ENCODE measurements around the gene COX8A.

DNA sequence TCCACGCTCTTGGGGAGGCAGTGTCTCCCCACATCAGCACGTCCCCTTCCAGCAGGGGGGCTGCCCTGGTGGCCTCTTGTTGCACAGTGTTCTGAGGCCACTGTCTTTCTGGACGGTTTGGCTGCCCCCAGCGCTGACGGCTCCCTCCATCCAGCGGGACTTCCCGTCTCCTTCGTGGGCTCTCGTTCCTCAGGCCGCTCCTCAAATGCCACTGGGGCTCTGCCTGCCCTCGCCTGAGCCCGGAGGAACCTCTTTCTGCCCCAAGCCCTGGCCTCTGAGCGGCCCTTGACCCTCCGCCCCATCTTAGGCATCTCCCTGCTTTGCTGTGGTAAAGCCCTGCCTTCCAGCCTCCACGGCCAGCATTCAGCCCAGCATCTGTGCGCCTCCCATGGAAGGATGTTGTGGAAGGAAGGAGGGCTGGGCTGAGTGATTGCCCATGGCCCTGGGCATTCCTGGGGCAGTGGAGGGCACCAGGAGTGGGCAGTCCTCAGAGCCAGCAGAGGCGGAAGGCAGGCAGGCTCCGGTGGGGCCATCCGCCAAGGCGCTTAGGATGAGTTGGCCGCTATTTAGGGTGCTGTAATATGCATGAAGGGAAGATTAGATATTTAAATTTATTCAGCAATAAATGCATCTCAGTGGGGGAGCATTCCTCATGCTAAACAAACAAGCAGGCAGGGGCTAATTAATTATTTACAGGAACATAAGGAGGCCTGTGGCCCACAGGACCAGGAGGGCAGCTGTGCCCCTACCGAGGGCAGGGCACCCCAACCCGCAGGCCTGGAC is 29.6 kb downstream of the COX8A start:
- TF ChIP-seq SP1 (IDR thresholded peaks at IDR 0.05) (no peak), SP1 (CRISPR knock-in tag; IDR thresholded peaks at IDR 0.05) (no peak), IKZF4 (CRISPR knock-in tag; IDR thresholded peaks at IDR 0.05; ENCODE audit: borderline replicate concordance, low read depth, not compliant biosample characterization) (no peak), EZH2 (conservative IDR thresholded peaks at IDR 0.05; ENCODE audit: low read depth, low read length) (no peak), BHLHE40 (IDR thresholded peaks at IDR 0.05; ENCODE audit: low read length) (no peak)
- TF ChIP-seq, protein P1, sequence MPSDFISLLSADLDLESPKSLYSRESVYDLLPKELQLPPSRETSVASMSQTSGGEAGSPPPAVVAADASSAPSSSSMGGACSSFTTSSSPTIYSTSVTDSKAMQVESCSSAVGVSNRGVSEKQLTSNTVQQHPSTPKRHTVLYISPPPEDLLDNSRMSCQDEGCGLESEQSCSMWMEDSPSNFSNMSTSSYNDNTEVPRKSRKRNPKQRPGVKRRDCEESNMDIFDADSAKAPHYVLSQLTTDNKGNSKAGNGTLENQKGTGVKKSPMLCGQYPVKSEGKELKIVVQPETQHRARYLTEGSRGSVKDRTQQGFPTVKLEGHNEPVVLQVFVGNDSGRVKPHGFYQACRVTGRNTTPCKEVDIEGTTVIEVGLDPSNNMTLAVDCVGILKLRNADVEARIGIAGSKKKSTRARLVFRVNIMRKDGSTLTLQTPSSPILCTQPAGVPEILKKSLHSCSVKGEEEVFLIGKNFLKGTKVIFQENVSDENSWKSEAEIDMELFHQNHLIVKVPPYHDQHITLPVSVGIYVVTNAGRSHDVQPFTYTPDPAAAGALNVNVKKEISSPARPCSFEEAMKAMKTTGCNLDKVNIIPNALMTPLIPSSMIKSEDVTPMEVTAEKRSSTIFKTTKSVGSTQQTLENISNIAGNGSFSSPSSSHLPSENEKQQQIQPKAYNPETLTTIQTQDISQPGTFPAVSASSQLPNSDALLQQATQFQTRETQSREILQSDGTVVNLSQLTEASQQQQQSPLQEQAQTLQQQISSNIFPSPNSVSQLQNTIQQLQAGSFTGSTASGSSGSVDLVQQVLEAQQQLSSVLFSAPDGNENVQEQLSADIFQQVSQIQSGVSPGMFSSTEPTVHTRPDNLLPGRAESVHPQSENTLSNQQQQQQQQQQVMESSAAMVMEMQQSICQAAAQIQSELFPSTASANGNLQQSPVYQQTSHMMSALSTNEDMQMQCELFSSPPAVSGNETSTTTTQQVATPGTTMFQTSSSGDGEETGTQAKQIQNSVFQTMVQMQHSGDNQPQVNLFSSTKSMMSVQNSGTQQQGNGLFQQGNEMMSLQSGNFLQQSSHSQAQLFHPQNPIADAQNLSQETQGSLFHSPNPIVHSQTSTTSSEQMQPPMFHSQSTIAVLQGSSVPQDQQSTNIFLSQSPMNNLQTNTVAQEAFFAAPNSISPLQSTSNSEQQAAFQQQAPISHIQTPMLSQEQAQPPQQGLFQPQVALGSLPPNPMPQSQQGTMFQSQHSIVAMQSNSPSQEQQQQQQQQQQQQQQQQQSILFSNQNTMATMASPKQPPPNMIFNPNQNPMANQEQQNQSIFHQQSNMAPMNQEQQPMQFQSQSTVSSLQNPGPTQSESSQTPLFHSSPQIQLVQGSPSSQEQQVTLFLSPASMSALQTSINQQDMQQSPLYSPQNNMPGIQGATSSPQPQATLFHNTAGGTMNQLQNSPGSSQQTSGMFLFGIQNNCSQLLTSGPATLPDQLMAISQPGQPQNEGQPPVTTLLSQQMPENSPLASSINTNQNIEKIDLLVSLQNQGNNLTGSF (CRISPR knock-in tag; IDR thresholded peaks at IDR 0.05), result no peak
- TF ChIP-seq, protein P2, sequence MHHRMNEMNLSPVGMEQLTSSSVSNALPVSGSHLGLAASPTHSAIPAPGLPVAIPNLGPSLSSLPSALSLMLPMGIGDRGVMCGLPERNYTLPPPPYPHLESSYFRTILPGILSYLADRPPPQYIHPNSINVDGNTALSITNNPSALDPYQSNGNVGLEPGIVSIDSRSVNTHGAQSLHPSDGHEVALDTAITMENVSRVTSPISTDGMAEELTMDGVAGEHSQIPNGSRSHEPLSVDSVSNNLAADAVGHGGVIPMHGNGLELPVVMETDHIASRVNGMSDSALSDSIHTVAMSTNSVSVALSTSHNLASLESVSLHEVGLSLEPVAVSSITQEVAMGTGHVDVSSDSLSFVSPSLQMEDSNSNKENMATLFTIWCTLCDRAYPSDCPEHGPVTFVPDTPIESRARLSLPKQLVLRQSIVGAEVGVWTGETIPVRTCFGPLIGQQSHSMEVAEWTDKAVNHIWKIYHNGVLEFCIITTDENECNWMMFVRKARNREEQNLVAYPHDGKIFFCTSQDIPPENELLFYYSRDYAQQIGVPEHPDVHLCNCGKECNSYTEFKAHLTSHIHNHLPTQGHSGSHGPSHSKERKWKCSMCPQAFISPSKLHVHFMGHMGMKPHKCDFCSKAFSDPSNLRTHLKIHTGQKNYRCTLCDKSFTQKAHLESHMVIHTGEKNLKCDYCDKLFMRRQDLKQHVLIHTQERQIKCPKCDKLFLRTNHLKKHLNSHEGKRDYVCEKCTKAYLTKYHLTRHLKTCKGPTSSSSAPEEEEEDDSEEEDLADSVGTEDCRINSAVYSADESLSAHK (CRISPR knock-in tag; IDR thresholded peaks at IDR 0.05; ENCODE audit: borderline replicate concordance), result no peak
- TF ChIP-seq, protein P3, sequence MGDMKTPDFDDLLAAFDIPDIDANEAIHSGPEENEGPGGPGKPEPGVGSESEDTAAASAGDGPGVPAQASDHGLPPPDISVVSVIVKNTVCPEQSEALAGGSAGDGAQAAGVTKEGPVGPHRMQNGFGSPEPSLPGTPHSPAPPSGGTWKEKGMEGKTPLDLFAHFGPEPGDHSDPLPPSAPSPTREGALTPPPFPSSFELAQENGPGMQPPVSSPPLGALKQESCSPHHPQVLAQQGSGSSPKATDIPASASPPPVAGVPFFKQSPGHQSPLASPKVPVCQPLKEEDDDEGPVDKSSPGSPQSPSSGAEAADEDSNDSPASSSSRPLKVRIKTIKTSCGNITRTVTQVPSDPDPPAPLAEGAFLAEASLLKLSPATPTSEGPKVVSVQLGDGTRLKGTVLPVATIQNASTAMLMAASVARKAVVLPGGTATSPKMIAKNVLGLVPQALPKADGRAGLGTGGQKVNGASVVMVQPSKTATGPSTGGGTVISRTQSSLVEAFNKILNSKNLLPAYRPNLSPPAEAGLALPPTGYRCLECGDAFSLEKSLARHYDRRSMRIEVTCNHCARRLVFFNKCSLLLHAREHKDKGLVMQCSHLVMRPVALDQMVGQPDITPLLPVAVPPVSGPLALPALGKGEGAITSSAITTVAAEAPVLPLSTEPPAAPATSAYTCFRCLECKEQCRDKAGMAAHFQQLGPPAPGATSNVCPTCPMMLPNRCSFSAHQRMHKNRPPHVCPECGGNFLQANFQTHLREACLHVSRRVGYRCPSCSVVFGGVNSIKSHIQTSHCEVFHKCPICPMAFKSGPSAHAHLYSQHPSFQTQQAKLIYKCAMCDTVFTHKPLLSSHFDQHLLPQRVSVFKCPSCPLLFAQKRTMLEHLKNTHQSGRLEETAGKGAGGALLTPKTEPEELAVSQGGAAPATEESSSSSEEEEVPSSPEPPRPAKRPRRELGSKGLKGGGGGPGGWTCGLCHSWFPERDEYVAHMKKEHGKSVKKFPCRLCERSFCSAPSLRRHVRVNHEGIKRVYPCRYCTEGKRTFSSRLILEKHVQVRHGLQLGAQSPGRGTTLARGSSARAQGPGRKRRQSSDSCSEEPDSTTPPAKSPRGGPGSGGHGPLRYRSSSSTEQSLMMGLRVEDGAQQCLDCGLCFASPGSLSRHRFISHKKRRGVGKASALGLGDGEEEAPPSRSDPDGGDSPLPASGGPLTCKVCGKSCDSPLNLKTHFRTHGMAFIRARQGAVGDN (CRISPR knock-in tag; IDR thresholded peaks at IDR 0.05), result 0 out of 2 replicates have a peak, but pooled peaks have one; percentile 11

Data from HepG2 (cell line).